Measurements from ENCODE around the gene PKD1L1. TPM values are rescaled to one million over a fixed set of nuclear protein-coding genes. Genes with fewer than 3 reads are reported as not detected.

PKD1L1 gene
- total RNA-seq, 1 experiment from 2014 or later: not detected

- BruUV-seq (replicated peaks): no TSS peak
- intact Hi-C loops (cut with micrococcal nuclease; ENCODE audit: unreplicated experiment): no loop called here
- Histone ChIP-seq H3K27ac (ENCODE audit: low read depth, low read length, poor library complexity, severe bottlenecking) (no peak overlapping the region), H3K4me1 (ENCODE audit: insufficient read depth, low read length, poor library complexity, severe bottlenecking) (no peaks in the 10 kb centered on the region), H3K36me3 (ENCODE audit: insufficient read depth, low read length, poor library complexity, severe bottlenecking) (no peaks in the 10 kb centered on the region), H3K9me3 (ENCODE audit: low read depth, low read length, poor library complexity, severe bottlenecking) (no peaks in the 10 kb centered on the region), H3K27me3 (replicated peaks; ENCODE audit: insufficient read depth, low read depth, low read length, poor library complexity) (peaks cover 14% of the 10 kb centered on the region), H3K4me3 (ENCODE audit: low read depth, low read length, poor library complexity, severe bottlenecking) (no peak overlapping the region)
- no peak for DNase-seq (ENCODE audit: low spot score)
- ChIA-PET CTCF (no interaction called here), POLR2A (ENCODE audit: low non-redundant PET) (no interaction called here)
- TF ChIP-seq CTCF (conservative IDR thresholded peaks at IDR 0.05; ENCODE audit: low read depth, low read length): no peak
- no peak for TF ChIP-seq EZH2 (IDR thresholded peaks at IDR 0.05; ENCODE audit: borderline replicate concordance, low read depth, low read length, poor library complexity, severe bottlenecking)
Observed at GRCh38 chr7:47836503-47837202, 111.6 kb downstream of the PKD1L1 start.

GRCh38 chr7:47836080-47836479, 112.2 kb downstream of the PKD1L1 start:
- no peak for DNase-seq (ENCODE audit: low spot score)
- Histone ChIP-seq H3K9me3 (ENCODE audit: low read depth, low read length, poor library complexity, severe bottlenecking) (no peaks in the 10 kb centered on the region), H3K27me3 (replicated peaks; ENCODE audit: insufficient read depth, low read depth, low read length, poor library complexity) (peaks cover 8% of the 10 kb centered on the region), H3K36me3 (ENCODE audit: insufficient read depth, low read length, poor library complexity, severe bottlenecking) (no peaks in the 10 kb centered on the region), H3K4me3 (ENCODE audit: low read depth, low read length, poor library complexity, severe bottlenecking) (no peak overlapping the region), H3K27ac (ENCODE audit: low read depth, low read length, poor library complexity, severe bottlenecking) (no peak overlapping the region), H3K4me1 (ENCODE audit: insufficient read depth, low read length, poor library complexity, severe bottlenecking) (no peaks in the 10 kb centered on the region)
- BruUV-seq (replicated peaks): no TSS peak
- intact Hi-C loops (cut with micrococcal nuclease; ENCODE audit: unreplicated experiment): no loop called here
- POLR2A ChIA-PET (ENCODE audit: low non-redundant PET): no interaction called here
- TF ChIP-seq CTCF (conservative IDR thresholded peaks at IDR 0.05; ENCODE audit: low read depth, low read length) (no peak), EZH2 (IDR thresholded peaks at IDR 0.05; ENCODE audit: borderline replicate concordance, low read depth, low read length, poor library complexity, severe bottlenecking) (no peak)
- CTCF ChIA-PET: no interaction called here

- intact Hi-C loops (cut with micrococcal nuclease; ENCODE audit: unreplicated experiment): no loop called here
Observed at GRCh38 chr7:47833211-47833610, 115.1 kb downstream of the PKD1L1 start.

More at GRCh38 chr7:47833211-47833610, 115.1 kb downstream of the PKD1L1 start:
- Histone ChIP-seq H3K36me3 (ENCODE audit: insufficient read depth, low read length, poor library complexity, severe bottlenecking) (no peaks in the 10 kb centered on the region), H3K9me3 (ENCODE audit: low read depth, low read length, poor library complexity, severe bottlenecking) (no peaks in the 10 kb centered on the region), H3K4me1 (ENCODE audit: insufficient read depth, low read length, poor library complexity, severe bottlenecking) (no peaks in the 10 kb centered on the region), H3K27ac (ENCODE audit: low read depth, low read length, poor library complexity, severe bottlenecking) (no peak overlapping the region), H3K4me3 (ENCODE audit: low read depth, low read length, poor library complexity, severe bottlenecking) (no peak overlapping the region), H3K27me3 (replicated peaks; ENCODE audit: insufficient read depth, low read depth, low read length, poor library complexity) (no peaks in the 10 kb centered on the region)
- TF ChIP-seq CTCF (conservative IDR thresholded peaks at IDR 0.05; ENCODE audit: low read depth, low read length) (no peak), EZH2 (IDR thresholded peaks at IDR 0.05; ENCODE audit: borderline replicate concordance, low read depth, low read length, poor library complexity, severe bottlenecking) (no peak)
- no peak for DNase-seq (ENCODE audit: low spot score)
- ChIA-PET POLR2A (ENCODE audit: low non-redundant PET) (interaction anchor here (0.6 kb wide), 1 partner anchor 1836 kb away, joined by 3 read pairs; no protein-coding TSS in a partner anchor), CTCF (interaction anchor here (0.6 kb wide), 1 partner anchor 11 kb away, joined by 4 read pairs; no protein-coding TSS in a partner anchor)
- BruUV-seq (replicated peaks): no TSS peak
